ENCODE results near the gene ALAS1. TPM values are rescaled to one million over a fixed set of nuclear protein-coding genes. Genes with fewer than 3 reads are reported as not detected.

Gene ALAS1
- total RNA-seq, 3 donors from 2014 or later: 25.9 to 34.7 (median 33.3) TPM

GRCh38 chr3:52228751-52229291 is 30.9 kb downstream of the ALAS1 start:
- DNase-seq (ENCODE audit: low spot score in 2 of 2): no peak
- Histone ChIP-seq H3K9me3 (no peaks in the 10 kb centered on the region), H3K27me3 (no peaks in the 10 kb centered on the region), H3K27ac (no peak overlapping the region), H3K36me3 (peaks cover 6% of the 10 kb centered on the region), H3K4me1 (no peaks in the 10 kb centered on the region), H3K4me3 (no peak overlapping the region)
- intact Hi-C loops (cut with DNase I; ENCODE audit: low total_unique reads): no loop called here
- no peak for TF ChIP-seq CTCF (IDR thresholded peaks at IDR 0.05)

GRCh38 chr3:52229656-52230055 is 31.7 kb downstream of the ALAS1 start:
- H3K9me3 ChIP-seq: no peaks in the 10 kb centered on the region
- intact Hi-C loops (cut with DNase I; ENCODE audit: low total_unique reads): loop anchor here (10.0 kb wide), 1 partner anchor 95 kb away; no protein-coding TSS in a partner anchor
- TF ChIP-seq CTCF (IDR thresholded peaks at IDR 0.05) (no peak), POLR2AphosphoS5 (IDR thresholded peaks at IDR 0.05) (no peak), POLR2A (IDR thresholded peaks at IDR 0.05) (no peak)
- no peaks in the 10 kb centered on the region for H3K4me1 ChIP-seq
- H3K36me3 ChIP-seq: peaks cover 6% of the 10 kb centered on the region
- no peaks in the 10 kb centered on the region for H3K27me3 ChIP-seq
- no peak overlapping the region for H3K27ac ChIP-seq
- H3K4me3 ChIP-seq: no peak overlapping the region
- DNase-seq (ENCODE audit: low spot score in 2 of 2): no peak

GRCh38 chr3:52230461-52230860 is 32.5 kb downstream of the ALAS1 start:
- DNase-seq (ENCODE audit: low spot score in 2 of 2): no peak
- Histone ChIP-seq H3K9me3 (no peaks in the 10 kb centered on the region), H3K27ac (no peak overlapping the region), H3K27me3 (no peaks in the 10 kb centered on the region), H3K36me3 (peaks cover 6% of the 10 kb centered on the region), H3K4me1 (no peaks in the 10 kb centered on the region), H3K4me3 (no peak overlapping the region)
- intact Hi-C loops (cut with DNase I; ENCODE audit: low total_unique reads): loop anchor here (10.0 kb wide), 1 partner anchor 94 kb away; no protein-coding TSS in a partner anchor
- TF ChIP-seq POLR2A (IDR thresholded peaks at IDR 0.05) (no peak), POLR2AphosphoS5 (IDR thresholded peaks at IDR 0.05) (no peak), CTCF (IDR thresholded peaks at IDR 0.05) (no peak)

- H3K36me3 ChIP-seq: peaks cover 6% of the 10 kb centered on the region
- no peaks in the 10 kb centered on the region for H3K27me3 ChIP-seq
- no peaks in the 10 kb centered on the region for H3K9me3 ChIP-seq
- H3K4me3 ChIP-seq: no peak overlapping the region
- DNase-seq (ENCODE audit: low spot score in 2 of 2): no peak
- no peak for TF ChIP-seq POLR2A (IDR thresholded peaks at IDR 0.05)
- no peak for TF ChIP-seq CTCF (IDR thresholded peaks at IDR 0.05)
- TF ChIP-seq POLR2AphosphoS5 (IDR thresholded peaks at IDR 0.05): no peak
- intact Hi-C loops (cut with DNase I; ENCODE audit: low total_unique reads): loop anchor here (10.0 kb wide), 1 partner anchor 94 kb away; no protein-coding TSS in a partner anchor
- H3K27ac ChIP-seq: no peak overlapping the region
- peaks cover 0 to under 1% of the 10 kb centered on the region in 2 donors for H3K4me1 ChIP-seq
These were observed 33.0 kb downstream of the ALAS1 start for GRCh38 chr3:52230889-52231499.

- peak in 1 of 2 donors; percentile 72 for DNase-seq (ENCODE audit: low spot score in 2 of 2)
- Histone ChIP-seq H3K4me3 (no peak overlapping the region), H3K27me3 (no peaks in the 10 kb centered on the region), H3K9me3 (no peaks in the 10 kb centered on the region), H3K27ac (peak overlapping the region in 1 of 2 donors; percentile 1), H3K36me3 (peaks cover 6% of the 10 kb centered on the region), H3K4me1 (peaks cover 3 to 8% of the 10 kb centered on the region in 2 donors)
- intact Hi-C loops (cut with DNase I; ENCODE audit: low total_unique reads): loop anchor here (10.0 kb wide), 1 partner anchor 93 kb away; no protein-coding TSS in a partner anchor
- TF ChIP-seq POLR2A (IDR thresholded peaks at IDR 0.05): no peak
- peak; percentile 66 to 85 (median 73) for TF ChIP-seq CTCF (IDR thresholded peaks at IDR 0.05)
- TF ChIP-seq POLR2AphosphoS5 (IDR thresholded peaks at IDR 0.05): peak in 2 of 3 donors; percentile 29 to 42
These were observed 33.7 kb downstream of the ALAS1 start for GRCh38 chr3:52231502-52232278.
